Measurements from ENCODE around the gene ENPP7.

Gene ENPP7, protein sequence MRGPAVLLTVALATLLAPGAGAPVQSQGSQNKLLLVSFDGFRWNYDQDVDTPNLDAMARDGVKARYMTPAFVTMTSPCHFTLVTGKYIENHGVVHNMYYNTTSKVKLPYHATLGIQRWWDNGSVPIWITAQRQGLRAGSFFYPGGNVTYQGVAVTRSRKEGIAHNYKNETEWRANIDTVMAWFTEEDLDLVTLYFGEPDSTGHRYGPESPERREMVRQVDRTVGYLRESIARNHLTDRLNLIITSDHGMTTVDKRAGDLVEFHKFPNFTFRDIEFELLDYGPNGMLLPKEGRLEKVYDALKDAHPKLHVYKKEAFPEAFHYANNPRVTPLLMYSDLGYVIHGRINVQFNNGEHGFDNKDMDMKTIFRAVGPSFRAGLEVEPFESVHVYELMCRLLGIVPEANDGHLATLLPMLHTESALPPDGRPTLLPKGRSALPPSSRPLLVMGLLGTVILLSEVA
- total RNA-seq = 0 reads per million in 2 experiments

DNA sequence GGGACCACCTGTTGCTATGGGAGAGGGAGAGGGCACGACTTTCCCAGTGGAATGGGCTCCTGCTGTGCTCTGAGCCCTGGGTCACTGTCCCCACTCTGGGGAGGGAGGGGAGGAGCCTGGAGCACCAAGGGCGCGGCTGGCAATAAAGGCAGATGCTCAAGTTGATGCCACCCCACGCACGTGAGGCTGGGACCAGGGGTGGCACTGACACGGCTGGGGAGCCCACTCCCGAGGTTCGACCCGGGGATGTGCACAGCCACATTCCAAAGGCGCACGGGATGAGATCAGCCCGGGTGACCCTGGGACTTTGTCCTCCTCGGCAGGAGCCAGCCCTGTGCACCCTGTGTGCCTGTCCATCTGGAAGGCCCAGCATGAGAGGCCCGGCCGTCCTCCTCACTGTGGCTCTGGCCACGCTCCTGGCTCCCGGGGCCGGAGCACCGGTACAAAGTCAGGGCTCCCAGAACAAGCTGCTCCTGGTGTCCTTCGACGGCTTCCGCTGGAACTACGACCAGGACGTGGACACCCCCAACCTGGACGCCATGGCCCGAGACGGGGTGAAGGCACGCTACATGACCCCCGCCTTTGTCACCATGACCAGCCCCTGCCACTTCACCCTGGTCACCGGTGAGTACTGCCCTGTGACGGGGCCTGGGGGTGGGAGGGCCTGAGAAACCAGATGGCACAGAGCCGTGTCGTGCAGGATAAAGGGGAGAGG, at the start of gene ENPP7:
ENPP7 (plus strand) TSS at position 175 of the 715 bp plus-strand sequence; CDS start at position 372, 197 bp downstream.
- no peak for DNase-seq (ENCODE audit: low read depth)

DNA sequence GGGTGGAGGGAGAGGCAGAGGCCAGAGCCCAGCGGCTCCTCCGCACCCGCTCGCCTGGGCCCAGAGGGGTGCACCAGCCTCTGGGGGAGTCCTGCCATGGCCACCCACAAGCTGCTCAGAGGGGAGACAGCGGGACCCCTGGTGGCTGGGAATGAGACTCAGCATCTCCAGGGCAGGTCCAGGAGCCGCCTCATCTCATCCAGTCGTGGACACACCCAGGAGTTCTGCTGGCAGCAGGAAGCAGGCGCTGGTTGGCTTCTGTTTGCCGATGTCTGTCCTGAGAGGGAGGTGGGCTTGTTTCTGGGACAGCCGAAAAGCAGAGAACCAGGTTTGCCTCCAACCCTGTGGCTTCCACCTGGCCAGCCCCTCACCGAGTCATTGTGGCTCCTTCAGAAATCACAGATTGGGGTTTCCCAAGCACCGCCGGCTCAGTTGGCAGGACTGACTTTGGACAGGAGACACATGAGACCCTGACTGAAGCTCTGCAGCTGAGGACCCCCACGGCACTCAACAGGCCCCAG, 49.6 kb upstream of the ENPP7 start:
- no peak for DNase-seq (ENCODE audit: low read depth)

DNA sequence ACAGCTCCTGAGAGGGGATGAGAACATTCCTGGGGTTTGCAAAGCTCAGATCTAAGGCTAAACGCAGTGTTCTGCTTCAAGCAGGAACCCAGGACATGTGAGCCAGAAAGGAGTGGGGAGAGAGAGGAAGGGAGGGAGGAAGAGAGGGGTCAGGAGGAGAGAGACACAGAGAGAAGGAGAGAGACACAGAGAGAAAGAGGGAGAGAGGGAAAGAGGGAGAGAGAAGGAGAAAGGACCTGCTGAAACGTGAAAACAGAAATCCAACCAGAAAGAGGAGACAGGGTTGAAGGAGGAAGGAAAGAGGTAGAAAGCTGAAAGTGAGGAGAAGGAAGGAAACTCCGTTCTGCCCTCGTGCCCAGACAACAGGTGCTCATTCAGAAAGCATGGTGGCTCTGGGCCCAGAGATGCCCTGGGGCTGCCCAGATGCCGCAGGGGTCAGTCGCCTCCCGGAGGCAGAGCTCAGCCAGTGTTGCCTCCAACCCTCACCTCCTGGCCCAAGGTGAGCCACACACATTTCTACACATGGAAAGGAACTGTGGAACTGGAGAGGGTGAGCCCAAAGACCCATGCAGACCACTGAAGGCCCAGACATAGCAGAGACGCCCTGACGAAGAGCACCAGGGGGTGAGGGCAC, 49.0 kb upstream of the ENPP7 start:
- DNase-seq (ENCODE audit: low read depth) = no peak

DNA sequence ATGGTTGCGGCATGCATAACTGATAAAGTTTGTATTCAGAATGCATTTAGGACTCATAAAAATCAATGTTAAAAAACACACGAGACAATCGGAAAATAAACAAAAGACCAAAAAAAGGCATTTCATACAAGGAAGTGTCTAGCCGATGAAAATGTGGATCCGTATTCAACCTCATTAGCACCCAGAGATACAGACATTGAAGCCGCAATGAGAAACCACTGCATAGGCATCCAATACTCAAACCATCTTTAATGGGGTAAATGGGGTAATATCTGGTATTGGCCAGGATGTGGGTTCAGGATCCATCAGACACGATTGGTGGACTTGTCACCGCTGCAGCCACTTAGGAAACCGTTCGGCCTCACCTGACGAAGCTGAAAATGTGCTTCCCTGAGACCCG, 47.4 kb upstream of the ENPP7 start:
- no peak for DNase-seq (ENCODE audit: low read depth)

DNA sequence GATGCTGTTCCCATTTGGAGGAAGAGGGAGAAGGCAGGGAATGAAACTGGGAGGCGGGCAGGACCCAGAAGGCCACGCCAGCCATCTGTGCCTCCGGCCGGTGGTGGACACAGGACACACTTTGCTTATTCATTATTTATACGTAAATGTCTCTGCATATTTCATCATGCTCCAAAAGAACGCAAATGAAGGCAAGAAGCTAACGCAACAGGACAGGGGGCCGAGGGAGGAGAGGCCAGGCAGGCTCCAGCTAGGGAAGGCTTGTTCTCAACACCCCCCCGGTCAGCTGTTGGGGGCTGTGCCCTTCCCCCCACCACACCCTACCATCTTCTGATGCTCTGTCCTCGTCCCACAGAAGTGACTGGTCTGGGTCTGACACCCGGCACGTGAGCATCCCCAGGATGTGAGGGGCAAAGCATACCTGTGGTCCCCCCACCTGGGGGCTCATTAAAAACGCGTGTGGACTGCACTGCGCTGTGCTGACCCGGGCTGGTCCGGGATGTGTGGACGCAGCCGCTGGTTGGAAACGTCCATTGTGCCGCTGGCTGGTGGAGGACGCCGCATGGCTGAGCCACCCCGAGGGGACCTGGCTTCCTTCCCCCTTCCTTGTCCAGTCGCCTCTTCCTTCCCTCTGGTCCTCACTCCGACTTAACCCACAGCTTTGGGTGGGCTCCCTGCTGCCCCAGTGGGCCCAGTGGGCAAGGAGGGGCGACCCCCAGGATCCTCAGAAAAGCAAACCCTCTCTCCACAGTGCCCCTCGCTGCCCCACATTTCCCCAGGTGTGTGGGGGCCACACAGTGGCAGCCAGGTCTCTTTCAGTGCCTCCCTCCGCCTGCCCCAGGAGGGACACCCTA, 46.4 kb upstream of the ENPP7 start:
- no peak for DNase-seq (ENCODE audit: low read depth)

DNA sequence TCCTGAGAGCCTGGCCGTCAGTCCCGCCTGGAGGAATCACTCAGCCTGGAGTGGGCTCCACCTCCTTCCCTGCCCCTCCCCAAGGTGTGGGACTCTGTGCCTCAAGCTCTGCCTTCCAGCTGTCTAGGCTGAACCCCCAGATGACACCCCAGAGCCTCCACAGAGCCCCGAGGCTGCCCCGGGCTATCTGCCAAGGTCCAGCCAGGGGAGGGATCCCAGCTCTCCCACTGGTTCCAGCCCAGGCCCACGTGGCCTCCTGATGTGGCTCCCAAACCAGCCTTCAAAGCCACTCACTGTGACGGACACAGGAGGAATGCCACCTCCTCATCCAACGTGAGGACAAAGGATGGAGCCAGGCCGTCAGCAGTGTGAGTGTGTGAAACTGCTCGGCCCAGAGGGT, 45.6 kb upstream of the ENPP7 start:
- no peak for DNase-seq (ENCODE audit: low read depth)

DNA sequence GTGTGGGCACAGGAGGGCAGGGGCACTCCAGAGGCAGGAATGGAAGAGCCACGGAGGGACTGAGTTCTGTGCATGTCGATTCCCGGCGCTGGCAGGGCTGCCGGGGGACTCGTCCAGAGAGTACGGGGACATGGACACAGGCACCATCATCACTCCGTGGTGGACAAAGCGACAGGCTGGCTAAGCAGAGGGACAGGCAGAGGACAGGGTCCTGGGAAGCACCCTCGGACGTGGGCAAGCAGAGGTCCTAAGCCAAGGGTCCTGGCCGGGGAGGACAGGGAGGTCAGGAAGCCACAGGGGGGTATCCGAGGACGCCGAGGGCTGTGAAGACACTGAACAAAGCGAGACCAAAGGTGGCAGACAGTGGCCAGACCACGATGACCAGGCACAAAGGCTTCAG, 44.3 kb upstream of the ENPP7 start:
- DNase-seq (ENCODE audit: low read depth) = no peak

DNA sequence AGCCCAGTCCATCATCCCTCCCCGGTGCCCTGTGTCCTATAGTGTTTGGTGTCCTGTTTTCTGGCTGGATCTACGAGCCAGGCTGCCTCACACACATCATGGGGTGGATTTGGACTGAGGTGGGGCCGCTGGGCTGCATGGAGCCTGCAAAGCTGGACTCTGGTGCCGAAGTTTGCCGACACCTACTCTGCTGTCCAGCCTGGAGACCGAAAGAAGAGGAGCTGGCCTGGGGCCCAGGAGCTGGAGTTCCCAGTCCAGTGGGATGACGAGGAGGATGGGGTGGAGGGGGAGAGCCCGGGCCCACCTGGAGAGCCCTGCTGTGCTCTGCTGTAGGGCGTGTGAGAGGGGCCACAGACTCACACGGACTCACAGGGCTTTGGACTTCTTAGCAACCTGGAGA, 40.3 kb upstream of the ENPP7 start:
- DNase-seq (ENCODE audit: low read depth) = no peak

DNA sequence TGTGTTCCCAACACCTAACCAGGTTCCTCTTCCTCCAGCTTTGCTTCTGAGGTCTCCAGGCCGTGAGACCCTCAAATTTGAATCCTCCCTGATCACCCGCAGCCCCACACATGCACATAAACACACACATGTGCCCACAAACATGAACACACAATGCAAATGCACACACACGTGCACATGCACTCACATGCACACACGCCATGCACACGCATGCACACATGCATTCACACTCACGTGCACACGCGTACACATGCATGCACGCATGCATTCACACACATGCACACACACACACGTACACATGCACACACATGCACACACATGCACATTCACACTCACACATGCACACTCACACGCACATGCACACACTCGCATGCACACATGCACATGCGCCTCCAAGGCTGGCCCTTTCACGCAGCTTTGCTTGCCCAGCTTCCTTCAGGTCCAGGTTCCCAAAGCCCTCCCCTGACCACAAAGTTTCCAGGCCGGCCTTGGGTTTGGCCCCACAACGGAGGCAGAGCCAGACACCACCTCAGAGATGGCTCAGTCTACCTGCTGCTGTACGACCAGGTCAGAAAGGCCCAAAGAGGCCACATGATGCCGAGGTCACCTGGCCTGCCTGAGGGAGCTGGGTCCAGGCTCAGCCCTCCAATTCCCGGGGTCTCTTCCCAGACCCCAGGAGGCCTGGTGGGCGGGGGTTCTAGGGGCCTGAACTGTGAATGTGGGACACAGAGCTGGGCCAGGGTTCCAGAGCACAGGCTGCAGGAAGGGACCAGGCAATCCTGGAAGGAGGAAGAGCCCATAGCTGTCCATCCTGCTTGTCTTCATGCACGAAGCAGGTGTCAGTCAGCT, 39.5 kb upstream of the ENPP7 start:
- DNase-seq (ENCODE audit: low read depth) = no peak

DNA sequence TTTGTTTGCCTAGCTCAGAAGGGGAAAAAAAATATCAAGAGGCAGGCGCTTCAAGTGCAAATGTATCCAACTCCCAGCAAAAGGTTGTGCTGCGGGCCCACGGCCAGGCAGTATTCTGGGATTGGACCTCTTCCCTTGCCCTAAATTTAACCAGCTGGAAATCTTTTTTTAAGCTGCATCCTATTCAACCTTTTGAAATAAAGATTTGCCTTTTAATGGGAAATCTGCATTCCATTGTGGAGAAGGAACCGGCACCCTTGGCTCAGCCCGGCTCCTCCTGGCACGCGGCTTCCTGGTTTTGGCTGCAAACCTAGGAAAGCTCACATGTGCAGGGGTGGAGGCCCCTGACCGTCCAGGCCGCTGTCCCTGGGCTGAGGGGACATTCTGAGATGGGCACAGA, 38.8 kb upstream of the ENPP7 start:
- DNase-seq (ENCODE audit: low read depth) = no peak

DNA sequence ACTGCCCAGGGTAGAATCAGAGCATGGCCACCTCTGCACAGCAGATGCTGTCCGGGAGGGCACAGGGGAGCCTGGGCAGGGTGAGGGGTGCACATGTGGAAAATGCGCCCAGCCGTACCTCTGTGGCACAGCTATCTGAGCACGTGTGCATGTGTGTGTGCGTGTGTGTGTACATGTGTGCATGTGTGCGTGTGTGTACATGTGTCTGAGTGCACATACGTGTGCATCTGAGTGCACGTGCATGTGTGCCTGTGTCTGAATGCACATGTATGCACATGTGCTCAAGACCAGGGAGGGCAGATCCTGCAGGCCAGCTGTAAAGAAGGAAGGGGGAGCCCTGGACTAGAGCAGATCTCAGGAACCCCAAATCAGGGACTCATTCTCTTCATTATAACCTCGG, 37.3 kb upstream of the ENPP7 start:
- DNase-seq (ENCODE audit: low read depth) = no peak

DNA sequence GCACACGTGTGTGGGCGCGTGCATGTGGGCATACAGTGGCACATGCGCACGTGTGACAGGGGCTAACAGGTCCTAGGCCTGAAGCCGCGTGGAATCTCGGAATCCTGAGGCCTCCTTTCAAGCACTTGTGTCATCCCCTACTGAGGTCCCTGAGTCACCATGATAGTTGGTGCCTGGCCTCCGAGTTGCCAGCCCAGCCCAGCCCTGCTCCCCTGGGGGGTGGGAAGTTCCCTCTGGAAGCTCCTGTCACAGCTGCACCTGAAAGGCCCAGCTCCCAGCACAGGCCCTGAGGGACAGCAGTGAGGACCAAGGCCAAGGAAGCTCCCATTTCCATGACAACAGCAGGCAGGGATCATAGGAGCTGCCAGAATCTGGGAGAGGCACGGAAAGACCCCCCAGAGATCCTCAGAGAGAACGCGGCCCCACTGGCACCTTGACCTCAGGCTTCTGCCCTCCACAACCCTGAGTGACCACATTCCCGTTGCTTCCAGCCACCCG, 35.4 kb upstream of the ENPP7 start:
- DNase-seq (ENCODE audit: low read depth) = no peak

DNA sequence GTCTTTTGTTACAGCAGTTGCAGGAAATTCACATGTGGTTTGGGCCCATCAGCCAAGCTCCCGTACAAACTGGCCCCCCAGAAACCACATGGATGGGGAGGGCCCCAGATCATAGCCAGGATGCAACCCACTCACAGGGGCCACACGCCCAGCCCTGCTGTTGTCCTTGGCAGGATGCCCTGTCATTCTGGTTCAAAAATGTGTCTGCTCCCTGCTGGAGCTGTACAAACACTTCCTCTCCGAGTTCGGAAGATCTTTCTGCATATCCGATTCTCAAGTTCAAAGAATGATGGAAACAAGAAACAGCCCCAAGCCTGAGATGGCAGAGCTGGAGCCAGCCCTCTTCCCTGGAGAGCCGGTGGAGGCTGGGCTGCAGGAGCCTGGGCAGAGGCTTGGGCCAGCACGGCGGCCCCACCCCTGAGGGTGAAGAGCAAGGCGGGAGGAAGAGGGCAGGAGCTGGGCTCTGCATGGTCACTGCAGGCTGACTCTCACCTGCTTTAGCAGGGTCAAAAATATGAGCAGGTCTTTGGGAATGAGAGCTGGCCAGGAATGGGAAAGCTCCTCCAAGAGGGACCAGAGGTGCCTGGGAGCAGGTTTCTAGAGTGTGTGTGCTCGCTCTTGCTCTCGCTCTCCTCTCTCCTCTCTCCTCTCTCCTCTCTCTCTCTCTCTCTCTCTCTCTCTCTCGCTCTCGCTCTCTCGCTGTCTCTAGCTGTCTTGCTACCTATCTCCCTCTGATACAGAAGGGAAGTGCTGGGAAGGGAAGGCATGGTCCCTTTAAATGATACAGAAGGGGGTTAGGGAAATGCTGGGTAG, 34.7 kb upstream of the ENPP7 start:
- no peak for DNase-seq (ENCODE audit: low read depth)

DNA sequence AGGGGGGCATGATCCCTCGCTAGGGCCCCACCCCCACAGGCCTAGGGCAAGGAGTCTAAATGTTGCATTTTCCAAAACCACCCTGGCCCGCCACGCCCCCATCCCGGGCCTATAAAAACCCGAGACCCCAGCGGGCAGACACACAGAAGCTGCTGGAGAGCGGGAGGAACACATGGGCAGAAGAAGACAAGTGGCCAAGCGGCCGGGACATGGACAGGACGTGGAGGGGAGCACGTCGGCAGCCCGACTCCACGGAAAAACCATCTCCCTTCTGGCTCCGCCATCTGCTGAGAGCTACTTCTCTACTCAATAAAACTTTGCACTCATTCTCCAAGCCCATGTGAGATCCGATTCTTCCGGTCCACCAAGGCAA, 34.1 kb upstream of the ENPP7 start:
- DNase-seq (ENCODE audit: low read depth) = no peak

DNA sequence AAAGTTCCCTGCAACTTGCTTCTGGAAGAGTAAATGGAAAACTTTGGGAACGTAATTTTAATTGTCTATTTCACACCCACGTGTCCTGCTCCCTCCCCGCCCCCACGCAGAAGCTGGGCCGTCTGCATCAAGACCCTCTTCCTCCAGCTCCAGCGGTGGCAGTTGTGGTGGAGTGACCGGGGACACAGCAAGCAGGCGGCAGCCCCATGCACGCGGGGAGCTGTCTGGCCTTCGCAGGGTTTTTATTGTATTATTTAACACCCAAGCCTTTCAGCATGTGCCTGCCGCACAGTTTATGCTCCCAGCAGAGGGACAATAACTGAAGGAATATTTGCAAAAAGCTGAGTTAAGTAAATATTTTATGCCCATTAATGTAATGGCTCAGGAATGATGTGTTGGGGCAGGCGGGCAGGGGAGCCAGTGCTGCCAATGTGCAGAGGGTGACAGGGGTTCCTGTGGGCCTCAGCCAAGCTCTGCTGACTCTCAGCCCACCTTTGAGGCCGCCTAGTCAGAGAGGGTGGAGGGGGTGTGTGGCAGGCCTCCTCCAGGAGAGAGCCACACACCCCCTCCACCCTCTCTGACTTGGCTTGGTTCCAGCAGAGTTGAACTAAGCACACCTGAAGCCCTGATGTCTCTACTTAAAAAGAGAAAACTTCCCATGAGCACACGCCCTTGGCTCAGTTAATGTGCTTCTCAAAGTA, 32.4 kb upstream of the ENPP7 start:
- no peak for DNase-seq (ENCODE audit: low read depth)

DNA sequence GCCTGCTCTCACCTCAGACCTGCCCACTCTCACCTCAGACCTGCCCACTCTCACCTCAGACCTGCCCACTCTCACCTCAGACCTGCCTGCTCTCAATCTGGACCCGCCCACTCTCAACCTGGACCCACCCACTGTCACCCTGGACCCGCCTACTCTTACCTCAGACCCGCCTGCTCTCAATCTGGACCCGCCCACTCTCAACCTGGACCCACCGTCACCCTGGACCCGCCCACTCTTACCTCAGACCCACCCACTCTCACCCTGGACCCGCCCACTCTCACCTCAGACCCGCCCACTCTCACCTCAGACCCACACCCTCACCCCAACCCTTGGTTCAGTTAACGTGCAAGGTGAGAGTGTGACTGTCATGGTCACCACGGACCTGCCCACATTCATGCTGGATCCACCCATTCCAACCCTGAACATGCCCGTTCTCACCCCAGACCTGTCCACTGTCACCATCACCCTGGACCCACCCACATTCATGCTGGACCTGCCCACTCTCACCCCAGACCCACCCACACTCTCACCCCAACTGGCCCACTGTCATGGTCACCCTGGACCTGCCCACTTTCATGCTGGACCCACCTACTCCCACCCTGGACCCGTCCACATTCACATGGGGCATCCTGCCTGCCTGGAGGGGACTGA, 31.2 kb upstream of the ENPP7 start:
- no peak for DNase-seq (ENCODE audit: low read depth)

DNA sequence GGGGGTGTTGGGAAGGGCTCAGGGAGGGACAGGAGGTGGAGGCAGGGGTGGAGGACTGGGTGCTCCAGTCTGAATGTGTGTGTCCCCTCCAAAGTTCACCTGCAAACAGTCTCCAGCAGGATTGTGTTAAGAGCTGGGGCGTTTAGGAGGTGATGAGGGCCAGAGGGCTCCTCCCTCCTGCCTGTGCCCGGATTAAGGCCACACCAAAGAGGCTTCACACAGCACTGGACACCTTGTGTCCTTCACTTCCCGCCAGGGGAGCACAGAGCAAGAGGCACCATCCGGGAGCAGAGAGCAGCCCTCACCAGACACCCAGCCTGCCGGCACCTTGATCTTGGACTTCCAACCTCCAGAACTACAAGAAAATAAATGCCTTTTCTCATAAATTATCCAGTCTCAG, 30.2 kb upstream of the ENPP7 start:
- DNase-seq (ENCODE audit: low read depth) = no peak

DNA sequence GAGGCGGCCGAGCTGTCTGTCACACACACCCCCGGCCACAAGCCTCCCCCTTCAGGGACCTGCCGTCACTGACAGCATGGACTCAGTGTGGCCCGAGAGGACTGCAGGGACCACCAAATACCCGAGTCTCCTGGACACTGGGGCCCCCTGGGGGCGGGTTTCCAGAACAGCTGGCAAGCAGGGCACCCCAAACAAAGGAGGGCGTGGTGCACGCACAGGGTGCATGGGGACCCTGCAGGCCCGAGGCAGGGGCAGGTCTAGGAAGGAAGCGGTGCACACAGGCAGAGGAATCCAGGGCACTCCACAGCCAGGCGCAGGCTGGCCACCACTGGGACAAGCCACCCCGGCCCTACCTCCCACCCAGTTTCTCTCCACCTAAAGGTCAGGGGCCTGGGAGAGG, 28.7 kb upstream of the ENPP7 start:
- DNase-seq (ENCODE audit: low read depth) = no peak

All from T follicular helper cell (primary cell).